Gastrocnemius medialis (tissue), 4 donors: ENCODE results near the gene SMG5. TPM values are rescaled to one million over a fixed set of nuclear protein-coding genes. Genes with fewer than 3 reads are reported as not detected.
A peak's percentile ranks its signal among the peaks of the same experiment; 100 is the strongest.

ENCODE experiments used
- ATAC-seq, 2 donors: fragments of 150-250 bp; one replicate each; pipeline ENCODE4 v1.9.1; 2016
- DNase-seq, 2 donors: peaks; one replicate each; pipeline ENCODE4 v3.0.0-alpha.2; 2019
- H3K27ac ChIP-seq, 4 donors: fragments of 200-600 bp; sonication (generic); 1 replicate in 1 of 4; 2 replicates in 3 of 4; pipeline ENCODE4 v1.5.1; 2016 to 2018; ENCODE audit warnings: mild to moderate bottlenecking in 2 of 4, moderate library complexity in 1 of 4
- H3K27me3 ChIP-seq, 3 donors: fragments of 200-600 bp; sonication (generic) in 2 of 3; 1 replicate in 1 of 3; 2 replicates in 2 of 3; pipeline versions ENCODE4 v1.5.1 to v1.6.0; 2016 to 2019; ENCODE audit warnings: mild to moderate bottlenecking in 1 of 3, moderate library complexity in 1 of 3
- H3K36me3 ChIP-seq, 2 donors: fragments of 200-600 bp; sonication (generic) in 1 of 2; one replicate each; pipeline ENCODE4 v1.5.1; 2017 to 2018
- H3K4me1 ChIP-seq, 2 donors: fragments of 200-600 bp; sonication (generic) in 1 of 2; one replicate each; pipeline ENCODE4 v1.5.1; 2016 to 2017; ENCODE audit warnings: mild to moderate bottlenecking in 2 of 2
- H3K4me3 ChIP-seq, 4 donors: fragments of 200-600 bp; sonication (generic) in 3 of 4; 1 replicate in 1 of 4; 2 replicates in 3 of 4; pipeline ENCODE4 v1.5.1; 2016 to 2019; ENCODE audit warnings: mild to moderate bottlenecking in 2 of 4
- H3K9me3 ChIP-seq, 3 donors: fragments of 200-600 bp; sonication (generic) in 2 of 3; 1 replicate in 1 of 3; 2 replicates in 2 of 3; pipeline ENCODE4 v1.5.1; 2016 to 2019
- CTCF ChIP-seq, 5 experiments: fragments of 450-650 bp in 3 of 5; fragments of 200-600 bp in 2 of 5; sonication (generic) in 2 of 5; IDR thresholded peaks in 4 of 5; conservative IDR thresholded peaks in 1 of 5; 1 replicate in 4 of 5; 2 replicates in 1 of 5; pipeline ENCODE4 v1.5.1; 2016 to 2019; ENCODE audit warnings: antibody characterized with exemption in 5 of 5, mild to moderate bottlenecking in 3 of 5, moderate library complexity in 3 of 5
- POLR2A ChIP-seq, 2 donors: fragments of 450-650 bp; IDR thresholded peaks; one replicate each; pipeline ENCODE4 v1.6.1; 2017; ENCODE audit warnings: antibody characterized with exemption in 2 of 2, mild to moderate bottlenecking in 2 of 2, moderate library complexity in 2 of 2
- in situ Hi-C, 4 donors: fragments of 200-750 bp; cut with MboI; loops; one replicate each; pipeline versions ENCODE4 v1.15.0 to v1.8.0; 2017; ENCODE audit warnings: low sequenced_read_pairs in 4 of 4
- intact Hi-C: fragments of 100-400 bp; cut with DNase I; formaldehyde crosslinking; loops from one replicate; pipeline ENCODE4 v1.15.1; 2023; ENCODE audit warnings: low total_unique reads
- total RNA-seq, 4 donors: library from RNA; depleted of rRNA; stranded (reverse); fragments of >200 nt; gene quantifications; one replicate each; pipeline versions ENCODE4 v1.1.0 to v1.2.3, GENCODE V29; 2016

Gene SMG5
- total RNA-seq, 4 donors from 2014 or later, result 47.4 to 83.1 (median 62.7) TPM

GRCh38 chr1:156228501-156228900 is 54.1 kb downstream of the SMG5 start:
- Histone ChIP-seq H3K27ac (no peak overlapping the region), H3K9me3 (no peaks in the 10 kb centered on the region), H3K27me3 (no peaks in the 10 kb centered on the region), H3K4me1 (peaks cover 0 to 5% of the 10 kb centered on the region in 2 donors), H3K4me3 (no peak overlapping the region), H3K36me3 (peaks cover 0 to 14% of the 10 kb centered on the region in 2 donors)
- TF ChIP-seq CTCF (IDR thresholded peaks at IDR 0.05 in 4 of 5, conservative IDR thresholded peaks at IDR 0.05 in 1 of 5) (no peak), POLR2A (IDR thresholded peaks at IDR 0.05) (no peak)
- ATAC-seq (no peak), DNase-seq (no peak)
- in situ Hi-C loops (loop anchor here in 3 of 4 donors (5.0 kb wide), 2 partner anchors 81 to 141 kb away; no protein-coding TSS in a partner anchor), intact Hi-C loops (no loop called here)

DNA sequence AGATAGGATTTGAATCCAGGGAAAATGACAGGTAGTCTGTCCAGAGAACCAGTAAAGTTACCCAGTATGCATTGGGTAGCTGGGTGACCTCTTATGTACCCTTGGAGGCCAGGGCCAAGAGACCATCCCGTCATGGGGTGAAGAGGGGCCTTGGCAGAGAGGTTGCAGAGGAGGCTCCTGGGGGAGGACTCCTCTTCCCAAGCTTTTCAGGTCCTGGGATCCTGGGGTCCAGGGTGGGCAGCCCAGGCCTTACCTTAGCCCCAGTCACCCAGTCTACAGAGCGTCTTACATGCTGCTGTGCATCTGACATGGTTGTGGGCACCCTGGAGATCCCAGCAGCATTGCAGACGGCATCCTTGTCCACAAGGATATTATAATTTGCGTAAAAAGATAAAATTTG is 55.8 kb downstream of the SMG5 start:
- H3K27ac ChIP-seq, result no peak overlapping the region
- peaks cover 0 to 5% of the 10 kb centered on the region in 2 donors for H3K4me1 ChIP-seq
- TF ChIP-seq POLR2A (IDR thresholded peaks at IDR 0.05), result no peak
- DNase-seq, result no peak
- H3K9me3 ChIP-seq, result no peaks in the 10 kb centered on the region
- in situ Hi-C loops, result loop anchor here in 3 of 4 donors (5.0 kb wide), 2 partner anchors 79 to 139 kb away; no protein-coding TSS in a partner anchor
- H3K36me3 ChIP-seq, result peaks cover 0 to 30% of the 10 kb centered on the region in 2 donors
- intact Hi-C loops, result loop anchor here (2.0 kb wide), 1 partner anchor 86 kb away; no protein-coding TSS in a partner anchor
- no peak overlapping the region for H3K4me3 ChIP-seq
- ATAC-seq, result no peak
- no peaks in the 10 kb centered on the region for H3K27me3 ChIP-seq

DNA sequence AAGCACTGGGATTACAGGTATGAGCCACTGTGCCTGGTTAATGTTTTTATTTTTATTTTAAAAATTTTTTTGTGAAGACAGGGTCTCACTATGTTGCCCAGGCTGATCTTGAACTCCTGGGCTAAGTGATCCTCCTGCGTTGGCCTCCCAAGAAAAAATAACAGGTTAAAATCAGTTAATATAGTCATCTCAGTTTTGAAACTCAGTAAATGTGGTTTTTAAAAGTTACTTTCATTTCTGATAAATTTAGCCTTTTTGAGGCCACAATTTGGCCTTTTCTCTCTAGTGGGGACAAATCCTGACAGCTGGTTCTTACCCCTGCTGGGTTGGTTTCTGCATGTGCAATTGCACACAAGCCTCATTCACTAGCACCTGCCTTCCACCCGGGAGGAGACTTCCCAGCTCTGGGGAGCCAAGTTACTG is 56.5 kb downstream of the SMG5 start:
- Histone ChIP-seq H3K27me3 (no peaks in the 10 kb centered on the region), H3K4me3 (no peak overlapping the region), H3K9me3 (no peaks in the 10 kb centered on the region), H3K4me1 (peaks cover 0 to 5% of the 10 kb centered on the region in 2 donors), H3K36me3 (peaks cover 0 to 35% of the 10 kb centered on the region in 2 donors), H3K27ac (peak overlapping the region in 1 of 4 donors; percentile 18)
- no peak for DNase-seq
- in situ Hi-C loops (loop anchor here in 3 of 4 donors (5.0 kb wide), 2 partner anchors 79 to 139 kb away; no protein-coding TSS in a partner anchor), intact Hi-C loops (loop anchor here (2.0 kb wide), 1 partner anchor 85 kb away; no protein-coding TSS in a partner anchor)
- no peak for TF ChIP-seq CTCF (IDR thresholded peaks at IDR 0.05 in 4 of 5, conservative IDR thresholded peaks at IDR 0.05 in 1 of 5)
- no peak for TF ChIP-seq POLR2A (IDR thresholded peaks at IDR 0.05)
- ATAC-seq, result no peak

DNA sequence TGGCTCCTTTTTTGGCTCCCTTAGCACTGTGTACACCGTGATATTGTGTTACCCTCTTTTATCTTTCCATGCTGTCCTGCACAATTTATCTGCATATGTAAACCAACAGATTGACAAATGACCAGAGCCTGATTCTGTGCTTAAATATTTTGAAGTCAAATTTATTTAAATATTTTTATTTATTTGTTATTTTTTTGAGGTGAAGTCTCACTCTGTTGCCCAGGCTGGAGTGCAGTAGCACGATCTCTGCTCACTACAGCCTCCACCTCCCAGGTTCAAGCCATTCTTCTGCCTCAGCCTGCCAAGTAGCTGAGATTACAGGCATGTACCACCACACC is 57.0 kb downstream of the SMG5 start:
- Histone ChIP-seq H3K4me1 (peaks cover 0 to 5% of the 10 kb centered on the region in 2 donors), H3K36me3 (peaks cover 0 to 40% of the 10 kb centered on the region in 2 donors), H3K27me3 (no peaks in the 10 kb centered on the region), H3K4me3 (no peak overlapping the region), H3K27ac (peak overlapping the region in 2 of 4 donors; percentile 5 to 18), H3K9me3 (no peaks in the 10 kb centered on the region)
- DNase-seq, result no peak
- ATAC-seq, result no peak
- TF ChIP-seq POLR2A (IDR thresholded peaks at IDR 0.05) (no peak), CTCF (IDR thresholded peaks at IDR 0.05 in 4 of 5, conservative IDR thresholded peaks at IDR 0.05 in 1 of 5) (peak in 2 of 5 experiments; percentile 5 to 8)
- in situ Hi-C loops, result loop anchor here in 3 of 4 donors (5.0 kb wide), 2 partner anchors 78 to 138 kb away; no protein-coding TSS in a partner anchor
- intact Hi-C loops, result loop anchor here (1.0 to 2.0 kb wide), 3 partner anchors 79 to 135 kb away; no protein-coding TSS in a partner anchor

GRCh38 chr1:156221986-156222692 is 60.5 kb downstream of the SMG5 start:
- peak overlapping the region in 2 of 4 donors; percentile 23 to 28 for H3K27ac ChIP-seq
- TF ChIP-seq POLR2A (IDR thresholded peaks at IDR 0.05), result no peak
- TF ChIP-seq CTCF (IDR thresholded peaks at IDR 0.05 in 4 of 5, conservative IDR thresholded peaks at IDR 0.05 in 1 of 5), result no peak
- in situ Hi-C loops (loop anchor here (5.0 kb wide), 2 partner anchors 75 to 130 kb away; no protein-coding TSS in a partner anchor), intact Hi-C loops (no loop called here)
- peaks cover 5 to 11% of the 10 kb centered on the region in 2 donors for H3K4me1 ChIP-seq
- no peak overlapping the region for H3K4me3 ChIP-seq
- peaks cover 0 to 36% of the 10 kb centered on the region in 2 donors for H3K36me3 ChIP-seq
- no peak for ATAC-seq
- no peak for DNase-seq
- H3K27me3 ChIP-seq, result no peaks in the 10 kb centered on the region
- H3K9me3 ChIP-seq, result no peaks in the 10 kb centered on the region
